ENCODE data around the gene SLC17A2. TPM values are rescaled to one million over a fixed set of nuclear protein-coding genes. Genes with fewer than 3 reads are reported as not detected.

Gene SLC17A2
- total RNA-seq, 1 donor from 2014 or later, result not detected

GRCh38 chr6:25925876-25926275 is 4.6 kb downstream of the SLC17A2 start:
- no peak overlapping the region for H3K4me3 Mint-ChIP-seq
- no peaks in the 10 kb centered on the region for H3K36me3 Mint-ChIP-seq
- H3K9me3 Mint-ChIP-seq, result no peaks in the 10 kb centered on the region
- no peak for TF ChIP-seq CTCF (IDR thresholded peaks at IDR 0.05; ENCODE audit: unreplicated experiment)
- peaks cover 7% of the 10 kb centered on the region for H3K4me1 Mint-ChIP-seq
- DNase-seq (ENCODE audit: low spot score in 2 of 2, unreplicated experiment in 2 of 2), result no peak
- H3K27me3 Mint-ChIP-seq (ENCODE audit: low read depth), result peaks cover 41% of the 10 kb centered on the region
- H3K27ac Mint-ChIP-seq, result peak overlapping the region; percentile 10

DNA sequence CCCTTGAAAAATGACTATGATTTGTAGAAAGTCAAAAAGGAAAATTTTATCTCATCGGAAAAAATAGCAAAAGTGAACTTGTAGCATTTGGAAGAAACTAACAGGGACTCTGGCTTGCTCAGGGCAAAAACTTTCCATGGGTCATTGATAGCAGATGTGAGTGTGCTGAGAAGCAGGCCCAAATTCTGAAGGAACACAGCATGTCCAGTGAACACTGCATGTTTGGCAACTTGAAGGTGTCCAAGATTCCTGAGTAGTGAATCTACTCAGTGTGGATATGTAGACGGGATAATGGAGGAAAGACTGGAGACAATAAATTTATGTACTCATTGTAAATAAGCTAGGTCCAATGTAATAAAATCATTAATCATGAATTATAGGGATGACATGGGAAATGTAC is 8.2 kb downstream of the SLC17A2 start:
- Mint-ChIP-seq H3K27ac (no peak overlapping the region), H3K4me3 (no peak overlapping the region), H3K36me3 (no peaks in the 10 kb centered on the region), H3K4me1 (peaks cover 7% of the 10 kb centered on the region), H3K27me3 (ENCODE audit: low read depth) (peaks cover 31% of the 10 kb centered on the region), H3K9me3 (no peaks in the 10 kb centered on the region)
- no peak for DNase-seq (ENCODE audit: low spot score in 2 of 2, unreplicated experiment in 2 of 2)
- no peak for TF ChIP-seq CTCF (IDR thresholded peaks at IDR 0.05; ENCODE audit: unreplicated experiment)

- H3K27ac Mint-ChIP-seq, result no peak overlapping the region
These were observed 8.8 kb downstream of the SLC17A2 start for GRCh38 chr6:25921525-25922203.

DNA sequence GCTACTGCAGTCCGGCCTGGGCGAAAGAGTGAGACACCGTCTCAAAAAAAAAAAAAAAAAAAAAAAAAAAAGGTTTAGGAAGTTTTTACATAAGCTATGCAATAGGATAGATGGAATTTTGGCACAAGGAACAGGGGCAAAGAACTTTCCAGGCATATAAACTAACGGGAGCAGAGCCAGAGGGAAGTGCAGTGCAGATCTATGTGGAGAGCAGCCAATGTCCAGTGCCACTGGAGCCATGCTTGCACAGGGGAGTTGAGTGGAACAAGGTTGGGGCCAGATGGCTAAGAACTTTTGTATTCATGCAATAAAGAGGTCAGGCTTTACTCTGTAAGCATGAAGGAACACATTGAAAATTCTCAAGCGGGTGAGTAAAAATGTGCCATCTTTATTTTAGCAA is 10.8 kb downstream of the SLC17A2 start:
- no peak for TF ChIP-seq CTCF (IDR thresholded peaks at IDR 0.05; ENCODE audit: unreplicated experiment)
- Mint-ChIP-seq H3K36me3 (no peaks in the 10 kb centered on the region), H3K9me3 (no peaks in the 10 kb centered on the region), H3K4me3 (no peak overlapping the region), H3K27ac (no peak overlapping the region), H3K4me1 (no peaks in the 10 kb centered on the region), H3K27me3 (ENCODE audit: low read depth) (peaks cover 34% of the 10 kb centered on the region)
- DNase-seq (ENCODE audit: low spot score in 2 of 2, unreplicated experiment in 2 of 2), result no peak

More at GRCh38 chr6:25921525-25922203, 8.8 kb downstream of the SLC17A2 start:
- H3K27me3 Mint-ChIP-seq (ENCODE audit: low read depth), result peaks cover 28% of the 10 kb centered on the region
- peaks cover 7% of the 10 kb centered on the region for H3K4me1 Mint-ChIP-seq
- no peak for TF ChIP-seq CTCF (IDR thresholded peaks at IDR 0.05; ENCODE audit: unreplicated experiment)
- H3K9me3 Mint-ChIP-seq, result no peaks in the 10 kb centered on the region
- H3K4me3 Mint-ChIP-seq, result no peak overlapping the region
- H3K36me3 Mint-ChIP-seq, result no peaks in the 10 kb centered on the region
- DNase-seq (ENCODE audit: low spot score in 2 of 2, unreplicated experiment in 2 of 2), result no peak

- no peak for TF ChIP-seq CTCF (IDR thresholded peaks at IDR 0.05; ENCODE audit: unreplicated experiment)
- Mint-ChIP-seq H3K4me3 (no peak overlapping the region), H3K4me1 (no peaks in the 10 kb centered on the region), H3K27ac (no peak overlapping the region), H3K9me3 (no peaks in the 10 kb centered on the region), H3K27me3 (ENCODE audit: low read depth) (peaks cover 31% of the 10 kb centered on the region), H3K36me3 (no peaks in the 10 kb centered on the region)
- no peak for DNase-seq (ENCODE audit: low spot score in 2 of 2, unreplicated experiment in 2 of 2)
These were observed 12.3 kb downstream of the SLC17A2 start for GRCh38 chr6:25918083-25918683.
